Activated T-cell treated with anti-CD3 and anti-CD28 coated beads, Interleukin-2, amount 50 U/mL, for 1 hour (primary cell): ENCODE results near the gene UGT1A1.

Source experiments
- DNase-seq: peaks from one replicate; pipeline ENCODE4 v3.0.0-alpha.2; 2020

Gene UGT1A1

GRCh38 chr2:233758849-233759248 is 1.2 kb upstream of the UGT1A1 start:
- no peak for DNase-seq

- no peak for DNase-seq
Measured at GRCh38 chr2:233761040-233761769, 1.1 kb downstream of the UGT1A1 start.

- no peak for DNase-seq
Measured at GRCh38 chr2:233764264-233764663, 4.2 kb downstream of the UGT1A1 start.

- DNase-seq: no peak
Measured at GRCh38 chr2:233764761-233765160, 4.7 kb downstream of the UGT1A1 start.

- no peak for DNase-seq
Measured at GRCh38 chr2:233766416-233766815, 6.3 kb downstream of the UGT1A1 start.

GRCh38 chr2:233768076-233768475 is 8.0 kb downstream of the UGT1A1 start:
- no peak for DNase-seq

GRCh38 chr2:233769260-233769659 is 9.2 kb downstream of the UGT1A1 start:
- no peak for DNase-seq

GRCh38 chr2:233772153-233772552 is 12.1 kb downstream of the UGT1A1 start:
- DNase-seq: no peak

- DNase-seq: no peak
Measured at GRCh38 chr2:233772583-233772982, 12.5 kb downstream of the UGT1A1 start.

- DNase-seq: no peak
Measured at GRCh38 chr2:233773854-233774253, 13.8 kb downstream of the UGT1A1 start.

GRCh38 chr2:233775414-233775813 is 15.3 kb downstream of the UGT1A1 start:
- DNase-seq: no peak

- DNase-seq: no peak
Measured at GRCh38 chr2:233778030-233778429, 18.0 kb downstream of the UGT1A1 start, which contains the start of gene MROH2A. Gene MROH2A, plus strand, starts transcription at chr2:233778330. Its CDS starts 1,029 bp downstream, at chr2:233779359.

- no peak for DNase-seq
Measured at GRCh38 chr2:233779722-233780121, 19.7 kb downstream of the UGT1A1 start.

- no peak for DNase-seq
Measured at GRCh38 chr2:233780771-233781170, 20.7 kb downstream of the UGT1A1 start.

- DNase-seq: no peak
Measured at GRCh38 chr2:233789554-233789953, 29.5 kb downstream of the UGT1A1 start.

GRCh38 chr2:233791151-233791882 is 31.2 kb downstream of the UGT1A1 start:
- no peak for DNase-seq

- DNase-seq: no peak
Measured at GRCh38 chr2:233791883-233792329, 31.8 kb downstream of the UGT1A1 start.

GRCh38 chr2:233792720-233793119 is 32.6 kb downstream of the UGT1A1 start:
- DNase-seq: no peak

- no peak for DNase-seq
Measured at GRCh38 chr2:233793465-233794127, 33.5 kb downstream of the UGT1A1 start.

- no peak for DNase-seq
Measured at GRCh38 chr2:233794128-233794658, 34.1 kb downstream of the UGT1A1 start.

- DNase-seq: no peak
Measured at GRCh38 chr2:233795735-233796171, 35.7 kb downstream of the UGT1A1 start.

GRCh38 chr2:233796254-233796653 is 36.2 kb downstream of the UGT1A1 start:
- DNase-seq: no peak

- no peak for DNase-seq
Measured at GRCh38 chr2:233798335-233799086, 38.4 kb downstream of the UGT1A1 start.
